ENCODE results near the gene DERA.
"Not testable (repeated sequence)": the region's sequence is repeated elsewhere in the genome, so short reads cannot be mapped to it uniquely, and the experiment has no call there.

DERA gene
- total RNA-seq = 6.6 reads per million, percentile 24 among the genes with 10 or more reads in this experiment

GRCh38 chr12:15910864-15911721, at the start of gene DERA:
DERA (plus strand) TSS chr12:15911332; CDS start chr12:15911384, 52 bp downstream.
- peak; percentile 36 for DNase-seq

DNA sequence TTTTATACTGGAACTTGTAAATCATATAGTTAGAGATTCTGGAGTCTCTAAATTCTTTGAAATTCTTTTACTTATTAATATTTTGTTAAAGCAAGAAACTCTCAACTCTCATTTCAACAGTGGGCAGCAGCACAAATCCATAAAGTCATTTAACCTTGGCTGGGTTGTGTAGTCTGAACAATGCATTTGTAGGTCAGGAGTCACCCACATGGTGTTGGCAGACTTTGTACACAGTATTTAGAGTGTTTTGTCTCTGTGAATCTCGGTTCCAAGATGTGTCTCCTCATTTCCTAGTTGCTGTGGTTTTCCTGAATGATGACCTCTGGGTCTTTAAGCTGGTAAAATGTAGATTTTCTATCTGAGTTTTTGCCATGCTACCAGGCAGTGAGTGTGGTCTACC, 49.7 kb upstream of the DERA start:
- no peak for DNase-seq

GRCh38 chr12:15862840-15863239, 48.3 kb upstream of the DERA start:
- DNase-seq = no peak

DNA sequence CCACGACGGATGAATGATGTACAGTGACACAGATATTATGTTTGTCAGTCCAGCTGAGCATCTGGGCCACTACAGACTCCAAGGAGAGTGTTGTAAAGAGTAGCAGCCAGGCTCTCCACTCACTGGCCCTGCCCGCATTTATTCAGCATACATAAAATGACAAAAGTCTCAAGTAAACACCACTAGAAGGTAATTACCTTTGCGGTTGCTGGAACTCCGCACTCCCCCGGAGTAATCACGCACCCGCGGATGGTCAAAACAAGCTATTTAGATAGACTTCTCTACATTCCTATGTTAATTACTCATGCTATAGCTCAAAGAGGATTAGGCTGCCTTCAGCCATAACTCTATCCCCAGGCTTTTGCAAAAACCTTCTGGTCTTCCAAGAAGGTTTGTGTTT, 47.8 kb upstream of the DERA start:
- DNase-seq = no peak

GRCh38 chr12:15863984-15864383, 47.1 kb upstream of the DERA start:
- DNase-seq = no peak

- no peak for DNase-seq
Observed at GRCh38 chr12:15868186-15868585, 42.9 kb upstream of the DERA start.

- no peak for DNase-seq
Observed at GRCh38 chr12:15873556-15873955, 37.6 kb upstream of the DERA start.

GRCh38 chr12:15874556-15875145, 36.5 kb upstream of the DERA start:
- not testable (repeated sequence) for DNase-seq

GRCh38 chr12:15875863-15876262, 35.3 kb upstream of the DERA start:
- DNase-seq = no peak

DNA sequence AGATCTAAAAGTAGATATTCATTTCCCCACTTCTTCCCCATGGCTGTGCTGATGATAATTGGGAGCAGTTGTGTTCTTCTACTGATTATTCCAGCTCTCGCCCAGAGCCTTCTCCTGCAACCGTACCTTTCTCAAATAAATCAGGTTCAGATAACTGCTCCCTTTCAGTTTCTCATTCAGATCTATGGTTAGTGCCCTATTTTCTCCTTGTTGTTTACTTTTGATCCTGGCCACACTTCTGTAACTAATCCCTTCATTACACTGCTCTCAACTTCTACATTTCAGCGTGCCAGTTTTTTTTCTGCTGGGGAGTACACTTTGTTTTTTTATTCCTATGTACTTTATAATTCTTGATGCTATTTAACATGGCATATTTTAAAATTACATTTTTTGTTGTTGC, 31.7 kb upstream of the DERA start:
- DNase-seq = no peak

DNA sequence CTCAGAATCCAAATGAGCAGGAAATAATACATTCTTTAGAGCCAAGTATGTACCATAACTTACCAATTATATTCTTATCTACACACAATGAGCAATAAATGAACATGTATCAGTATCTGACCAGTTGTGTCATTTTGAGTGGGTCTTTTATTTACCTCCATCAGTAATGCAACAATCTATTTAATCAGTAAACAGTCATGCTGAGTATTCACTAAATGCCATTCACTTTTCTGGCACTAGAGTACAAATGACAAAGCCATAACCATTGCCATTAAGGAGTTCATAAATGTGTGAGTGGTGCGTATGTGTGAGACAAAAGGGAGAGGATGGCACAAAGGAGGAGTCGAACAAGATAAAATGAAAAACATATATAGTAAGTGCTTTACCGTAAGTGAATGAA, 30.4 kb upstream of the DERA start:
- no peak for DNase-seq

DNA sequence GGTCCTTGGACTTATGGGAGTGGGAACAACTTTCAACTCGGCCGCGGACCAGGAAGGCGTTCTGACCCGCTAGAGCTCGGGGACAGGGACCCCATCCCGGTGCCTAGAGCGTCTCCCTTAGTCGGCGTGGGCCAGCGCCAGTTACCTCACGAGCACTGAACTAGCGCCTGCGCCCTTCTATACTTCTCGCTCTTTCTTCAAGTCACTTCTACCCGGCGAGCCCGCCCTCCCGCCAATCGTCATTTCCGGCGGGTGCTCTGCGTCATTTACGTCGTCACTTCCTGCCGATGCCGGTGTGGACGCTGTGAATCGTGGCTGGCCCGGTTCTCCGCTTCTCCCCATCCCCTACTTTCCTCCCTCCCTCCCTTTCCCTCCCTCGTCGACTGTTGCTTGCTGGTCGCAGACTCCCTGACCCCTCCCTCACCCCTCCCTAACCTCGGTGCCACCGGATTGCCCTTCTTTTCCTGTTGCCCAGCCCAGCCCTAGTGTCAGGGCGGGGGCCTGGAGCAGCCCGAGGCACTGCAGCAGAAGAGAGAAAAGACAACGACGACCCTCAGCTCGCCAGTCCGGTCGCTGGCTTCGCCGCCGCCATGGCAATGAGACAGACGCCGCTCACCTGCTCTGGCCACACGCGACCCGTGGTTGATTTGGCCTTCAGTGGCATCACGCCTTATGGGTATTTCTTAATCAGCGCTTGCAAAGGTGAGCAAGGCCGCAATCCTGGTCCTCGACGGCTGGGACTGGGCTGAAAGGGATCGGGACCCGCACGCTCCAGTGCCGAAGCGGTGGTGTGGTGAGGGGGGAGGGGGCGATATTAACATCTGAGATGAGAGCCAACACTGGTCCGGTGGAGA, 28.8 kb upstream of the DERA start, which contains the start of gene STRAP:
STRAP (plus strand) TSS at position 270 of the 854 bp plus-strand sequence; CDS start at position 591, 321 bp downstream.
- peak; percentile 94 for DNase-seq

GRCh38 chr12:15883536-15883935, 27.6 kb upstream of the DERA start:
- DNase-seq = no peak

- DNase-seq = no peak
Observed at GRCh38 chr12:15886372-15887042, 24.6 kb upstream of the DERA start.

DNA sequence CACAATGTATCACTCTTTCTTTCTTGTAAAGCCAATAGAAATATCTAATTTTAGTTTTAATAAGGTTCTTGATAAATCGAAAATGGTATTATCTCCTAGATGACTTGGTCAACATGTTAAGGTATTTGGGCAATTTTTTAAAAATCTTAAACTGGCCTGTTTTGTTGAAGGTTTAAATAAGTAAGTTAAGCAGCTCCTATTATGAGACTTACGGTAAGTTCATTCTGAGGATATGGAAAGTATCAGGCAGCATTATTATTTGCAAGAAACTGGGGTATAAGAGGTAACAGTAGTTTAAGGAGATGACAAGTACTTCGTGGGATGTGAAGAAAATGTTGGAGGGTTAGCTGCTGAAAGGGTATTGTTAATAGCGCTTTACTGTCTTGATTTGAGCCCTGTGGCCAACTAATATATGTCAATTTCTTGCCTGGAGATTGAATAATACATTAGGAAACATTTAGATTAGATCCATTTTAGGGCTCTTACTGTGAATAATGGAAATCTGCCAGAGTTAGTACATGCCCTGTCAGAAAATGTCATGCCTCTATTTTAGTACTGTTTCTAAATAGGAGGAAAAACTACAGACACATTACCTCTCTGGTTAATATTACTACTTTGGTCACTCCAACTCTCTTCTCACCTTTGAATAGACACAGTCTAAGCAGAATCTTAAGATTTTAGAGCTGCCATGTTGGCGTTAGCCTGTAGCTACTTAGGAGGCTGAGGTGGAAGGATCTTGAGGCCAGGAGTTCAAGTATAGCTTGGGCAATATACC, 23.9 kb upstream of the DERA start:
- DNase-seq = no peak

DNA sequence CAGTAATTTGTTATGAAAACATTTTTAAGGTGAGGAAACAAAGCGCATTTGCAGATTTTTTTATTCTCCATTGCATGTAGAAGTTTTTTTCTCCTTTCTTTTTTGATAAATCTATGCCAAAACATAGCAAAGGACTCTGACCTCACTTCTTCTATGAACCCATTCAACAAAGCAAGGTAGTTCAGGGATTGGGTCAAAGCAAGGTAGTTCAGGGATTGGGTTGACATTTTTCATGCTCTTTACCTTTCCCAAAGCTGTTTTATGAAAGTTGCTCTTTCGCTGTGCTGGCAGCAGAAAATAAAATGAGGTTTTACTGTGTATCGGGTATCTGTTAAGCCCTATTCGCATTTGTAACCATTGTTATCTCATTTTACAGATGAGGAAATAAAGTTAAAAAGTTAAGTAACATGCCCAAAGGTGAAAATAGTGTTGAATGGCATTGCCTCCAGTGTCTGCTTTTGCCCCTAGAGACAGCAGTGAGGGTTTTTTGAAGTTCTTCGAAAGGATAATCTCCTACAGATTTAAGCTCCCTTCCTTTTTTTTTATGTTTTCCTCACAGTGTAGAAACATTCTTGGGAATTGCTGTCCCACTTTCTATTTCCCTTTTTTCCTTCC, 18.4 kb upstream of the DERA start:
- no peak for DNase-seq

- DNase-seq = no peak
Observed at GRCh38 chr12:15893260-15893659, 17.9 kb upstream of the DERA start.

- DNase-seq = no peak
Observed at GRCh38 chr12:15896867-15897266, 14.3 kb upstream of the DERA start.

- DNase-seq = no peak
Observed at GRCh38 chr12:15897433-15897832, 13.7 kb upstream of the DERA start.

DNA sequence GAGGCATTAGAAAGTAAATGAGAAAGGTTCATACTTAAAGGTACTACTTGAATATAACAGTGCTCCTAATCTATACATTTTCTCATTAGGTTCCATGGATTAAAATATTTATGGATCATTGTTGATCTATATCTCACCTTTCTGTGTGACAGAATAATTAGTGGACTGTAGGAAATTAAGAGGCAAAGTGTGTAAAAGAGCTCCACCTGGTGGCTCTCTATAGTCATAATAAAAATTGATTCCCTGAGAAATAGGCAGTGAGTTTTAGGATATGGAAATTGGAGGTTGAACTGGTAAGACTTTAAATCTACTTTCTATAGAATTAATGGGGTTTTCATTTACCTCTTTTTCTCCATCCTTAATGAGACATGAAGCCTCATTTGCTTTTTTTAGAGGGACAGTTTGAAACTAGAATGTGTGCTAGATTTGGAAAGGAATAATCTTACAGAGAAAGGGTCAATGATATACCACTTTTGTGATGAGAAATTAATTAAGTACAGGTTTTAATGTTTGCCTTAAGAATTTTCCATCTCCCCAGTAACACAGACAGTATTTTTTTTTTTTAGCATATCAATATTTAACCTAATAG, 11.8 kb upstream of the DERA start:
- DNase-seq = no peak

DNA sequence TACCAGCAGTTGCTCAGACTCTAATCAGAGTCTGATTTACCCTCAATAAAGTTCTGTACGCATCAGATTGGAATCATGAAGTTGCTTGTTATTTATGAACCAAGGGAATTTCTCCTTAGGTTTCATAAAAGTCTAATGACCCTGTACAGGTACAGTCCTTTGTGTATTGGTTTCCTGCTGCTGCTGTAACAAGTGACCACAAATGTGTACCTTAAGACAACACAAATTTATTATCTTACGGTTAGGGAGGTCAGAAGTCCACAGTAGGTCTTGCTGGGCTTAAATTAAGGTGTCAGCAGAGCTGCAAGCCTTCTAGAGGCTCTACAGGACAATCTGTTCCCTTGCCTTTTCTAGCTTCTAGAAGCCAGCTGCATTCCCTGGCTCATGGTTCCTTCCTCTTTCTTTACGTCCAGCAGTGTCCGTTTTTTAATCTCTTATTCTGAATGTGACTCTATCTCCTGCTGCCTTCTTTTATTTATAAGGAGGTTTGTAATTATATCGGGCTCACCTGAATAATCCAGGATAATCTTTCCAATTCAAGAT, 6.7 kb upstream of the DERA start:
- DNase-seq = no peak

Measured in effector CD4-positive, alpha-beta T cell (primary cell).